Neural crest cell (in vitro differentiated cells): ENCODE measurements around the gene ACVR1. TPM values are rescaled to one million over a fixed set of nuclear protein-coding genes. Genes with fewer than 3 reads are reported as not detected.
"Not testable (repeated sequence)": the region's sequence is repeated elsewhere in the genome, so short reads cannot be mapped to it uniquely, and the experiment has no call there.

ENCODE experiments used
- DNase-seq: peaks from one replicate; pipeline ENCODE4 v3.0.0; 2021; ENCODE audit warnings: low read depth, mixed read lengths, low spot score
- H3K27ac Mint-ChIP-seq: one replicate; pipeline ENCODE4 v1.8.0; 2021; ENCODE audit warnings: mild to moderate bottlenecking, mixed read lengths; ENCODE audit not compliant: unreplicated experiment
- H3K27me3 Mint-ChIP-seq: 2 replicates; pipeline ENCODE4 v1.8.0; 2021; ENCODE audit warnings: low read depth, mild to moderate bottlenecking, mixed read lengths
- H3K36me3 Mint-ChIP-seq: 2 replicates; pipeline ENCODE4 v1.8.0; 2021; ENCODE audit warnings: low read depth, mild to moderate bottlenecking, mixed read lengths
- H3K4me1 Mint-ChIP-seq: 2 replicates; pipeline ENCODE4 v1.8.0; 2021; ENCODE audit warnings: mixed read lengths
- H3K4me3 Mint-ChIP-seq: one replicate; pipeline ENCODE4 v1.8.0; 2021; ENCODE audit warnings: mild to moderate bottlenecking, mixed read lengths
- H3K9me3 Mint-ChIP-seq: 2 replicates; pipeline ENCODE4 v1.8.0; 2021; ENCODE audit warnings: mixed read lengths
- total RNA-seq: library from RNA; stranded (reverse); gene quantifications from 2 replicates; pipeline ENCODE4 v1.2.1, GENCODE V29; 2021
- TF ChIP-seq, protein P1 (sequence below): fragments of 200-600 bp; sonication (generic); conservative IDR thresholded peaks from 2 replicates; pipeline ENCODE4 v1.5.0; 2021; ENCODE audit warnings: antibody characterized with exemption, mild to moderate bottlenecking

ACVR1 gene
- total RNA-seq, 1 donor from 2014 or later, result 12.5 TPM

DNA sequence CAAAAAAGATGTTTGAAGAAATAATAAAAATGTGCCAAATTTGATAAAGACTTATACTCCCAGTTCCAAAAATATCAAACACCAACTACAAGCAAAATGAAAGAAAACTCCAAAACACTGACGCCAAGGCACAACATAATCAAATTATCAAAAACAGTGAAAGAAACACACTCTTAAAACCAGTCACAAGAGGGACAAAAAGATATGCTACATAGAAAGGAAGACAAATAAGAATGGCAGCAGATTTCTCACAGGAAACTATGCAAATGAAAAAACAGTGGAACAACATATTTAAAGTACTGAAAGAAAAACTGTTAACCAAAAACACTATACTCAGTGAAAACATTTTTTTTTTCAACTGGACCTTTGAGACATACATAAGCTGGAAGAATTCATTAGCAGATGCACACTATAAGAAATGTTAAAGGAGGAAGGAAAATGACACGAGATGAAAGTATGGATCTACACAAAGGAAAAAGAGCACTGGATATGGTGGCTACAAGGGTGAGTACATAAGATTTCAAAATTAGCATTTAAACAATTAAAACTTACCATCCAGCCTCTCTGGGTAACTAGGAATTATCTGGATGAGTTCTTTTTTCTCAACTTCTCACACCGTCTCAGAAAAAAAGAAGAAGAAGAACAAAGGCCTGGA is 153.4 kb downstream of the ACVR1 start:
- H3K4me1 Mint-ChIP-seq, result no peaks in the 10 kb centered on the region
- H3K27me3 Mint-ChIP-seq, result no peaks in the 10 kb centered on the region
- peaks cover 27% of the 10 kb centered on the region for H3K36me3 Mint-ChIP-seq
- H3K27ac Mint-ChIP-seq, result no peak overlapping the region
- peaks cover 16% of the 10 kb centered on the region for H3K9me3 Mint-ChIP-seq
- TF ChIP-seq, protein P1, sequence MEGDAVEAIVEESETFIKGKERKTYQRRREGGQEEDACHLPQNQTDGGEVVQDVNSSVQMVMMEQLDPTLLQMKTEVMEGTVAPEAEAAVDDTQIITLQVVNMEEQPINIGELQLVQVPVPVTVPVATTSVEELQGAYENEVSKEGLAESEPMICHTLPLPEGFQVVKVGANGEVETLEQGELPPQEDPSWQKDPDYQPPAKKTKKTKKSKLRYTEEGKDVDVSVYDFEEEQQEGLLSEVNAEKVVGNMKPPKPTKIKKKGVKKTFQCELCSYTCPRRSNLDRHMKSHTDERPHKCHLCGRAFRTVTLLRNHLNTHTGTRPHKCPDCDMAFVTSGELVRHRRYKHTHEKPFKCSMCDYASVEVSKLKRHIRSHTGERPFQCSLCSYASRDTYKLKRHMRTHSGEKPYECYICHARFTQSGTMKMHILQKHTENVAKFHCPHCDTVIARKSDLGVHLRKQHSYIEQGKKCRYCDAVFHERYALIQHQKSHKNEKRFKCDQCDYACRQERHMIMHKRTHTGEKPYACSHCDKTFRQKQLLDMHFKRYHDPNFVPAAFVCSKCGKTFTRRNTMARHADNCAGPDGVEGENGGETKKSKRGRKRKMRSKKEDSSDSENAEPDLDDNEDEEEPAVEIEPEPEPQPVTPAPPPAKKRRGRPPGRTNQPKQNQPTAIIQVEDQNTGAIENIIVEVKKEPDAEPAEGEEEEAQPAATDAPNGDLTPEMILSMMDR, result no peak
- H3K4me3 Mint-ChIP-seq, result no peak overlapping the region
- no peak for DNase-seq

DNA sequence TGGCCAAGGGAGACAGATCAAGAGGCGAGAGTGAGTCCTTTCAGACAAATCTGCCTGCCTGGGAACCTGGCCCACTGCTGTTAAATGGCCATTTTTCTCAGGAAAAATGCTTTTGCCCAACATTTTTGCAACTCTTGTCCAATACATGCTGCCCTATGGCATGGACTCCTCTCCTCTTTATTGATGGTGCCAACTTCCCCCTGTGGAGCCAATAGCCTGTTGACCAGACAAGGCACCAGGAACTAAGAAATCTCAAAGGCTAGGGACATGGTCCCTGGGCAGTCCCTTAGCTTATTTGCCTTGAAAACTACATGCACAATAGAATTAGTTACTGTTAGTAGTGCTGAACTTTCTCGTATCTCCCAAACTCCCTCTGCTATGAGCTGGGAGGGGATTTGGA is 155.6 kb downstream of the ACVR1 start:
- no peaks in the 10 kb centered on the region for H3K4me1 Mint-ChIP-seq
- H3K36me3 Mint-ChIP-seq, result peaks cover 26% of the 10 kb centered on the region
- no peak for DNase-seq
- H3K27ac Mint-ChIP-seq, result no peak overlapping the region
- peaks cover 16% of the 10 kb centered on the region for H3K9me3 Mint-ChIP-seq
- no peak overlapping the region for H3K4me3 Mint-ChIP-seq
- no peaks in the 10 kb centered on the region for H3K27me3 Mint-ChIP-seq
- TF ChIP-seq, protein P1, result no peak

GRCh38 chr2:157704653-157705052 is 171.5 kb downstream of the ACVR1 start:
- H3K27ac Mint-ChIP-seq, DNase-seq, H3K4me1 Mint-ChIP-seq, H3K27me3 Mint-ChIP-seq, H3K4me3 Mint-ChIP-seq: not testable (repeated sequence)
- H3K9me3 Mint-ChIP-seq, result peaks cover 15% of the 10 kb centered on the region
- H3K36me3 Mint-ChIP-seq, result peaks cover 13% of the 10 kb centered on the region

DNA sequence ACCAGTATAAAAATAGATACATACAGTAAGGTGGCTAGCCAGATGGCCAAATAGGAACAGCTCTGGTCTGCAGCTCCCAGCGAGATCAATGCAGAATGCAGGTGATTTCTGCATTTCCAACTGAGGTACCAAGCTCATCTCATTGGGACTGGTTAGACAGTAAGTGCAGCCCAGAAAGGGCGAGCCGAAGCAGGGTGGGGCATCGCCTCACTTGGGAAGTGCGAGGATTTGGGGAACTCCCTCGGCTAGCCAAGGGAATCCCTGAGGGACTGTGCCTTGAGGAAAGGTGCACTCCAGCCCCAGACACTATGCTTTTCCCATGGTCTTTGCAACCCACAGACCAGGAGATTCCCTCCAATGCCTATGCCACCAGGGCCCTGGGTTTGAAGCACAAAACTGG is 172.0 kb downstream of the ACVR1 start:
- H3K36me3 Mint-ChIP-seq, result peaks cover 11% of the 10 kb centered on the region

DNA sequence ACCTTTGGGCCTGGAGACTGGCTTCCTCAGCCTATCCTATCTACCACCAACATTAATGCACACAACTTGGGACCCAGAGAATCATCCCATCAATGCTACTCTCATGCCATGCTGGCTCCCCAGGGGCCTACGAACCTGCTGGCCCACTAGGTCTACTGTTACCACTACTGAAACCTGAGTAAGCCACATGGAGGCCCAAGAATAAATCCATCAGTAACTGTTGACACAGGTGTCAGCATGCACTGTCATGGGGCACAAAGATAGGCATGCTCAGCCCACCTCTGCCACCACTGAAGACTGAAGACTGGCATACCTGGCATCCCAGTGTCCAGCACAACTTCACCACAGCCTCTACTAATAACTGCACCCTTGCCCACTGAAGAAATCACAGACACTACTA is 176.3 kb downstream of the ACVR1 start:
- H3K9me3 Mint-ChIP-seq, result peaks cover 9% of the 10 kb centered on the region
- H3K27me3 Mint-ChIP-seq, result no peaks in the 10 kb centered on the region
- TF ChIP-seq, protein P1, result no peak
- peaks cover 2% of the 10 kb centered on the region for H3K36me3 Mint-ChIP-seq
- no peak overlapping the region for H3K27ac Mint-ChIP-seq
- H3K4me1 Mint-ChIP-seq, result no peaks in the 10 kb centered on the region
- no peak overlapping the region for H3K4me3 Mint-ChIP-seq
- DNase-seq, result no peak

More for the DNA sequence above, 172.0 kb downstream of the ACVR1 start:
- DNase-seq, H3K27ac Mint-ChIP-seq, H3K4me1 Mint-ChIP-seq, H3K27me3 Mint-ChIP-seq, H3K4me3 Mint-ChIP-seq: not testable (repeated sequence)
- H3K9me3 Mint-ChIP-seq, result peaks cover 12% of the 10 kb centered on the region

DNA sequence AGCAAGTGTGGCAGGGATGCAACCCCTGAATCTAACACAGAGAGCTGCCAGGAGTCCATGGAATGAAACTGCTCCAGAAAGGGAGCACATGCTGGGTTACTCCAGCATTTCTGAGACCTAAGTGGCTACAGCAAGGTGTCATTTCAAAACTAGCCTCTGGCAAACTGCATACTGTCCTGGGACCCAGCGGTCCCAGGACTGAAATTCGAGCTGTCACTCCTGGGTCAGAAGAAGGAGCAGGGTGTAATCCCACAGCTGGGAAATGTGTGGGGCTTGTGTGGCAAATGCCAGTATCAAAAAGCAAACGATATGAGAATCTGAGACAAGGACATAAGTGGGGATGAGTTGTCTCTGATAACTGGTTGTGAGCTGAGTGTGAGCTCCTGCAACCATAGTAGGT is 177.1 kb downstream of the ACVR1 start:
- Mint-ChIP-seq H3K36me3 (peaks cover 2% of the 10 kb centered on the region), H3K4me3 (no peak overlapping the region), H3K9me3 (peaks cover 9% of the 10 kb centered on the region), H3K4me1 (no peaks in the 10 kb centered on the region), H3K27ac (no peak overlapping the region), H3K27me3 (no peaks in the 10 kb centered on the region)
- no peak for DNase-seq
- TF ChIP-seq, protein P1, result no peak
